Adrenal gland (tissue), 12 donors: ENCODE results near the gene DIAPH3. TPM values are rescaled to one million over a fixed set of nuclear protein-coding genes. Genes with fewer than 3 reads are reported as not detected.

Experiments
- DNase-seq, 7 donors: peaks; one replicate each; pipeline ENCODE4 v3.0.0-alpha.2; 2019 to 2020
- H3K27ac ChIP-seq, 5 donors: fragments of 200-600 bp; sonication (generic) in 4 of 5; 1 replicate in 3 of 5; 2 replicates in 2 of 5; pipeline versions ENCODE4 v1.5.1 to v1.8.0; 2016 to 2020; ENCODE audit warnings: mild to moderate bottlenecking in 1 of 5
- H3K27me3 ChIP-seq: fragments of 200-600 bp; 2 replicates; pipeline ENCODE4 v1.8.0; 2021
- H3K36me3 ChIP-seq, 2 donors: fragments of 200-600 bp; replicated peaks in 1 of 2; 1 replicate in 1 of 2; 2 replicates in 1 of 2; pipeline versions ENCODE4 v1.5.1 to v1.8.0; 2018 to 2022
- H3K4me1 ChIP-seq, 2 donors: fragments of 200-600 bp; replicated peaks in 1 of 2; 1 replicate in 1 of 2; 2 replicates in 1 of 2; pipeline versions ENCODE4 v1.5.1 to v1.8.0; 2018 to 2021
- H3K4me3 ChIP-seq, 4 donors: fragments of 200-600 bp; sonication (generic) in 3 of 4; one replicate each; pipeline ENCODE4 v1.5.1; 2016 to 2018
- H3K9me3 ChIP-seq, 3 donors: fragments of 200-600 bp; sonication (generic) in 1 of 3; replicated peaks in 1 of 3; 1 replicate in 2 of 3; 2 replicates in 1 of 3; pipeline versions ENCODE4 v1.5.1 to v1.8.0; 2016 to 2021
- CTCF ChIP-seq, 6 experiments: fragments of 450-650 bp in 4 of 6; fragments of 200-600 bp in 2 of 6; sonication (generic) in 1 of 6; IDR thresholded peaks; 1 replicate in 5 of 6; 2 replicates in 1 of 6; pipeline versions ENCODE4 v1.5.1 to v1.8.0; 2016 to 2021; ENCODE audit warnings: antibody characterized with exemption in 6 of 6, mild to moderate bottlenecking in 2 of 6, moderate library complexity in 1 of 6
- POLR2A ChIP-seq, 2 donors: fragments of 450-650 bp; IDR thresholded peaks; one replicate each; pipeline ENCODE4 v1.6.1; 2017; ENCODE audit warnings: antibody characterized with exemption in 2 of 2, mild to moderate bottlenecking in 2 of 2, moderate library complexity in 1 of 2
- WGBS, 4 donors: extraction: QIAGEN DNeasy Blood & Tissue Kit in 2 of 4; methylation state at CpG; one replicate each; pipeline versions ENCODE4 v1.1.5 to v1.1.7; 2013 to 2017; 5-methylcytosine and 5-hydroxymethylcytosine counted together
- intact Hi-C, 2 donors: fragments of 100-400 bp; cut with DNase I; formaldehyde crosslinking; loops; one replicate each; pipeline versions ENCODE4 v1.14.1 to v1.15.0; 2022 to 2023
- polyA plus RNA-seq, 3 donors: library from polyadenylated mRNA; stranded (reverse); fragments of 200-250 nt in 2 of 3; fragments of 350-450 nt in 1 of 3; fragmentation: Illumina TruSeq in 1 of 3; extraction: RNeasy Lipid Tissue Mini Kit (QIAGEN cat#74804) in 1 of 3; gene quantifications; one replicate each; pipeline ENCODE4 v1.2.3, GENCODE V29; 2013 to 2014
- total RNA-seq, 9 donors: library from RNA; depleted of rRNA in 4 of 9; stranded (reverse); fragments of >200 nt in 4 of 9; fragments of 120-200 nt in 1 of 9; fragmentation: NEBNext Ultra II Directional in 1 of 9; extraction: Animal tissue kit (Norgen Biotek cat#: 25700) in 1 of 9; gene quantifications; one replicate each; pipeline versions ENCODE4 v1.1.0 to v1.2.4, GENCODE V29; 2013 to 2023
- donor health status: healthy with polysubstance abuse.
- donor health status: Bipolar disorder and iron deficiency.
- donor health status: DM: yes; HTN: yes; CAD: no.
- donor health status: DM: no; HTN: no; CAD: no.
- donor health status: DM: no; HTN: no; CAD: no.
- donor health status: DM: yes; HTN: yes; CAD: no.

The DIAPH3 gene
- total and polyA plus RNA-seq, 12 donors: 0.07 to 4.2 (median 0.42) TPM; not detected in 3

GRCh38 chr13:59666504-59666903, 497.2 kb downstream of the DIAPH3 start:
- H3K9me3 ChIP-seq: peaks cover 0 to 7% (median 0%) of the 10 kb centered on the region in 3 donors
- H3K27ac ChIP-seq: no peak overlapping the region
- no peak for DNase-seq
- WGBS, 4 donors: 58 to 66% (median 63%) methylated on average over 7 of the region's 7 CpGs
- intact Hi-C loops: no loop called here
- H3K27me3 ChIP-seq: no peaks in the 10 kb centered on the region
- TF ChIP-seq POLR2A (IDR thresholded peaks at IDR 0.05): no peak
- TF ChIP-seq CTCF (IDR thresholded peaks at IDR 0.05): no peak
- H3K36me3 ChIP-seq: no peaks in the 10 kb centered on the region
- no peak overlapping the region for H3K4me3 ChIP-seq
- H3K4me1 ChIP-seq: peaks cover 0 to 4% of the 10 kb centered on the region in 2 donors

DNA sequence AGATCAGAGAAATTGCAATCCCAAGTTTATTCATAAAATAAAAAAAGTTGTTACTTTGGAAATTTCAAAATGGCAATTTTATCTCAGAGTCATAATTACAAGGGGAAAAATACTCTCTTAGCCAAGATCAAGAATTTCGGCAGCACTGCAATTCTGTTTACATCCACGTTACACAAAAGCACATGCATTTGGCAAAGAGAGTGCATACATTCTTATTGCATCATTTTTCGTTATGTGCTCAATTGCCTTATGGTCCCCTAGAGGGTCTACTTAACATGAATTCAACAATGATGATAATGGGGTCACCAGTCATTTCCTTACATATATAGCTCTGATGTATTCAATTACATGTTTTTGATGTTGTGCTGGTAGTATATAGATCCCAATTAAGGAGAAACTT, 498.0 kb downstream of the DIAPH3 start:
- WGBS, 4 donors: 85 to 89% (median 86%) methylated on average over 3 of the region's 3 CpGs
- H3K4me3 ChIP-seq: no peak overlapping the region
- no peaks in the 10 kb centered on the region for H3K36me3 ChIP-seq
- no peaks in the 10 kb centered on the region for H3K27me3 ChIP-seq
- H3K27ac ChIP-seq: no peak overlapping the region
- TF ChIP-seq POLR2A (IDR thresholded peaks at IDR 0.05) (no peak), CTCF (IDR thresholded peaks at IDR 0.05) (no peak)
- H3K9me3 ChIP-seq: peaks cover 0 to 7% (median 0%) of the 10 kb centered on the region in 3 donors
- no peaks in the 10 kb centered on the region for H3K4me1 ChIP-seq
- DNase-seq: no peak
- intact Hi-C loops: no loop called here

DNA sequence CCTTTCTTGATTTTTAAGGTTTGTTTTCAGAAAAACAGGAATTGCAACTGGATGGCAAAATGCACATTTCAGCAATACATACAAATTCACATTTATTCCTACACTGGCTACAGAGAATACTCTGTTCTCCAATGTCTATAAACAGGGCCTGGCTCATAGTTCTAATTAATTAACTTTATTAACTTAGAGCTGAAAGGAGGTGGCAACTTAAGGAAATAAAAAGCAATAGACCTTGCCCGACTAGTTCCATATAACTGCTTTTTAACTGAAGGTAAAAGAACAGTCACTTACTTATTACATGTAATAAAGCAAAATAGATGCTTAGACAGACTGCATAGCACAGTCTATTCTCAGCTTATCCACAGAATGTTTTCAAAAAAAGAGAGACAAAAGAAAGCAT, 498.5 kb downstream of the DIAPH3 start:
- no peaks in the 10 kb centered on the region for H3K27me3 ChIP-seq
- 88 to 90% (median 89%) methylated on average over 1 of the region's 1 CpG for WGBS, 4 donors
- DNase-seq: no peak
- no peaks in the 10 kb centered on the region for H3K36me3 ChIP-seq
- no peak overlapping the region for H3K27ac ChIP-seq
- intact Hi-C loops: no loop called here
- peaks cover 0 to 7% (median 0%) of the 10 kb centered on the region in 3 donors for H3K9me3 ChIP-seq
- no peaks in the 10 kb centered on the region for H3K4me1 ChIP-seq
- H3K4me3 ChIP-seq: no peak overlapping the region
- TF ChIP-seq POLR2A (IDR thresholded peaks at IDR 0.05): no peak
- no peak for TF ChIP-seq CTCF (IDR thresholded peaks at IDR 0.05)

DNA sequence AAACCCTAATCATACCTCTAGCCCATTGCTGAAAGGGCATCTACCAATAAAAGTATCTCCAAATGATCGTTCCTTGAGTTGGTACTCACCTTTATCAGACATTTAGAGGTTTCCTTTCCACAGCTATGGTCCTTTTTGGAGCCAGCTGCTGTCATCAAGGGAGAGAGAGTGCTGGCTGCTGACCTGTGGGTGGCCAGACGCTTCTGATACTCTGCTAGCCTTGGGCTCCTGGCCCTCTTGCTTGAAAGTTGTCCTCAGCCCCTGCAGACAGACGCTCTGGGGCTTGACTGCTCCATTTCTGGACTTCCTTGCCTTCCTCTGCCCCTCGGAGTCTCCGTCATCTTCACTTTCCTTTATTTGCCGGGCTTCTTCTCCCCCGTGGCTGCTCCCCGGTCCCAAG, 499.1 kb downstream of the DIAPH3 start:
- Histone ChIP-seq H3K27me3 (no peaks in the 10 kb centered on the region), H3K4me3 (no peak overlapping the region), H3K4me1 (no peaks in the 10 kb centered on the region), H3K27ac (no peak overlapping the region), H3K36me3 (no peaks in the 10 kb centered on the region), H3K9me3 (peaks cover 0 to 7% (median 0%) of the 10 kb centered on the region in 3 donors)
- 60 to 80% (median 73%) methylated on average over 7 to 8 of the region's 8 CpGs for WGBS, 4 donors
- DNase-seq: no peak
- intact Hi-C loops: no loop called here
- TF ChIP-seq POLR2A (IDR thresholded peaks at IDR 0.05) (no peak), CTCF (IDR thresholded peaks at IDR 0.05) (no peak)
